SK-N-SH (cell line): ENCODE data around the gene TBC1D19. TPM values are rescaled to one million over a fixed set of nuclear protein-coding genes. Genes with fewer than 3 reads are reported as not detected.

Experiments used
- CTCF ChIA-PET: fragments of 300-600, 350-600 bp; formaldehyde crosslinking; extraction: SDS; loops from one replicate; lab custom pipeline; 2021; lab: Yijun Ruan, JAX
- POLR2A ChIA-PET: fragments of 350-600 bp; sonication (Branson Sonifier 250); formaldehyde crosslinking; extraction: SDS; loops from one replicate; lab custom pipeline; 2020; ENCODE audit warnings: antibody characterized with exemption, inconsistent platforms; lab: Yijun Ruan, JAX
- DNase-seq: peaks from one replicate; pipeline ENCODE4 v3.0.0; 2012
- H2AFZ ChIP-seq: fragments of 200-600 bp; sonication (generic); 2 replicates; pipeline ENCODE4 v1.8.1; 2016; ENCODE audit warnings: antibody characterized with exemption, mild to moderate bottlenecking, low read depth
- H3F3A ChIP-seq: fragments of 200-600 bp; sonication (generic); replicated peaks from 2 replicates; pipeline ENCODE3; 2016; ENCODE audit warnings: antibody characterized with exemption, mild to moderate bottlenecking; ENCODE audit not compliant: insufficient read depth
- H3K27ac ChIP-seq, 2 experiments: fragments of 200-500 bp in 1 of 2; fragments of 200-600 bp in 1 of 2; sonication (Bioruptor generic) in 1 of 2; sonication (generic), shearing (Covaris generic) in 1 of 2; 2 replicates each; pipeline versions ENCODE4 v1.5.1 to v1.6.1; 2014 to 2016; ENCODE audit warnings: low read depth in 2 of 2, inconsistent platforms in 1 of 2, low read length in 1 of 2, mild to moderate bottlenecking in 1 of 2, mixed read lengths in 1 of 2
- H3K27me3 ChIP-seq: fragments of 200-600 bp; sonication (generic), shearing (Covaris generic); 2 replicates; pipeline ENCODE4 v1.6.1; 2016; ENCODE audit warnings: mixed run types; ENCODE audit not compliant: insufficient read depth
- H3K36me3 ChIP-seq, 2 experiments: fragments of 200-500 bp in 1 of 2; fragments of 200-600 bp in 1 of 2; sonication (Bioruptor generic) in 1 of 2; sonication (generic) in 1 of 2; replicated peaks in 1 of 2; 2 replicates each; pipeline versions ENCODE3 to v1.5.1; 2014 to 2016; ENCODE audit warnings: low read length in 1 of 2, mild to moderate bottlenecking in 1 of 2; ENCODE audit not compliant: insufficient read depth in 2 of 2, control insufficient read depth in 1 of 2
- H3K4me1 ChIP-seq, 2 experiments: fragments of 200-500 bp in 1 of 2; fragments of 200-600 bp in 1 of 2; sonication (Bioruptor generic) in 1 of 2; sonication (generic), shearing (Covaris generic) in 1 of 2; 2 replicates each; pipeline versions ENCODE4 v1.5.1 to v1.6.1; 2014 to 2016; ENCODE audit warnings: low read depth in 1 of 2, low read length in 1 of 2, mixed run types in 1 of 2; ENCODE audit not compliant: insufficient read depth in 2 of 2, control insufficient read depth in 1 of 2
- H3K4me2 ChIP-seq: fragments of 200-600 bp; sonication (generic), shearing (Covaris generic); 2 replicates; pipeline ENCODE4 v1.6.1; 2017; ENCODE audit warnings: mixed run types
- H3K4me3 ChIP-seq, 2 experiments: fragments of 200-500 bp in 1 of 2; fragments of 200-600 bp in 1 of 2; sonication (Bioruptor generic) in 1 of 2; sonication (generic), shearing (Covaris generic) in 1 of 2; 2 replicates each; pipeline versions ENCODE4 v1.5.1 to v1.8.1; 2014 to 2016; ENCODE audit warnings: low read depth in 2 of 2, inconsistent platforms in 1 of 2, low read length in 1 of 2, mild to moderate bottlenecking in 1 of 2, mixed read lengths in 1 of 2, moderate library complexity in 1 of 2
- H3K79me2 ChIP-seq: fragments of 200-600 bp; sonication (generic); 2 replicates; pipeline ENCODE4 v1.8.1; 2017; ENCODE audit warnings: mild to moderate bottlenecking; ENCODE audit not compliant: insufficient read depth
- H3K9ac ChIP-seq: fragments of 200-600 bp; sonication (generic); 2 replicates; pipeline ENCODE4 v1.6.1; 2017; ENCODE audit warnings: mixed run types
- H3K9me2 ChIP-seq: fragments of 200-600 bp; sonication (generic); 2 replicates; pipeline ENCODE4 v1.6.1; 2017; ENCODE audit warnings: mixed run types
- H3K9me3 ChIP-seq: fragments of 200-600 bp; sonication (generic); 2 replicates; pipeline ENCODE4 v1.6.1; 2017; ENCODE audit warnings: mixed run types, mild to moderate bottlenecking, moderate library complexity
- H4K20me1 ChIP-seq: fragments of 200-600 bp; sonication (generic); 2 replicates; pipeline ENCODE4 v1.6.1; 2017; ENCODE audit warnings: mild to moderate bottlenecking, mixed run types; ENCODE audit not compliant: insufficient read depth
- CTCF ChIP-seq: fragments of 200-600 bp; sonication (generic); IDR thresholded peaks from 2 replicates; pipeline ENCODE4 v1.6.1; 2017; ENCODE audit warnings: antibody characterized with exemption, mild to moderate bottlenecking, moderate library complexity
- ELF1 ChIP-seq: IDR thresholded peaks from 2 replicates; pipeline ENCODE4 v1.4.0; 2012
- EP300 ChIP-seq, 2 experiments: IDR thresholded peaks; 2 replicates each; pipeline versions ENCODE4 v1.4.0 to v1.6.1; 2012; ENCODE audit warnings: borderline replicate concordance in 1 of 2, low read depth in 1 of 2, low read length in 1 of 2
- FOSL2 ChIP-seq: IDR thresholded peaks from 2 replicates; pipeline ENCODE4 v1.4.0; 2012; ENCODE audit warnings: low read depth, mild to moderate bottlenecking, moderate library complexity, borderline replicate concordance
- JUND ChIP-seq: IDR thresholded peaks from 2 replicates; pipeline ENCODE4 v1.4.0; 2012
- MEF2A ChIP-seq: IDR thresholded peaks from 2 replicates; pipeline ENCODE4 v1.4.0; 2012; ENCODE audit warnings: low read depth, borderline replicate concordance
- MXI1 ChIP-seq: IDR thresholded peaks from 2 replicates; pipeline ENCODE4 v1.6.1; 2012; ENCODE audit warnings: mild to moderate bottlenecking, low read depth, low read length, improper control_type of control experiment
- NRF1 ChIP-seq: IDR thresholded peaks from 2 replicates; pipeline ENCODE4 v1.6.1; 2012; ENCODE audit warnings: low read depth, mild to moderate bottlenecking, low read length
- POLR2AphosphoS5 ChIP-seq: IDR thresholded peaks from 2 replicates; pipeline ENCODE4 v1.6.1; 2012; ENCODE audit warnings: low read depth, low read length
- RAD21 ChIP-seq: IDR thresholded peaks from 2 replicates; pipeline ENCODE4 v1.6.1; 2012; ENCODE audit warnings: mild to moderate bottlenecking, low read length
- RCOR1 ChIP-seq: fragments of 150-350 bp; IDR thresholded peaks from 2 replicates; pipeline ENCODE4 v1.6.1; 2017; ENCODE audit warnings: antibody characterized with exemption, low read length
- RXRA ChIP-seq: IDR thresholded peaks from 2 replicates; pipeline ENCODE4 v1.4.0; 2012; ENCODE audit warnings: low read depth, mild to moderate bottlenecking, borderline replicate concordance
- SIN3A ChIP-seq: IDR thresholded peaks from 2 replicates; pipeline ENCODE4 v1.6.1; 2012; ENCODE audit warnings: low read depth, mild to moderate bottlenecking, low read length, moderate library complexity, borderline replicate concordance
- SMC3 ChIP-seq: IDR thresholded peaks from 2 replicates; pipeline ENCODE4 v1.6.1; 2012; ENCODE audit warnings: low read depth, low read length, improper control_type of control experiment
- TAF1 ChIP-seq: IDR thresholded peaks from 2 replicates; pipeline ENCODE4 v1.6.1; 2012; ENCODE audit warnings: low read depth, mild to moderate bottlenecking, low read length, moderate library complexity, borderline replicate concordance
- TCF12 ChIP-seq: IDR thresholded peaks from 2 replicates; pipeline ENCODE4 v1.4.0; 2012
- TEAD4 ChIP-seq: IDR thresholded peaks from 2 replicates; pipeline ENCODE4 v1.4.0; 2012; ENCODE audit warnings: mild to moderate bottlenecking, borderline replicate concordance; ENCODE audit not compliant: insufficient read depth
- USF1 ChIP-seq: IDR thresholded peaks from 2 replicates; pipeline ENCODE4 v1.4.0; 2012; ENCODE audit warnings: low read depth, borderline replicate concordance
- USF2 ChIP-seq: fragments of 150-350 bp; IDR thresholded peaks from 2 replicates; pipeline ENCODE4 v1.6.1; 2017; ENCODE audit warnings: antibody characterized with exemption, low read length, low read depth, borderline replicate concordance
- YY1 ChIP-seq: IDR thresholded peaks from 2 replicates; pipeline ENCODE4 v1.4.0; 2012; ENCODE audit warnings: low read depth, mild to moderate bottlenecking
- WGBS: methylation state at CpG from one replicate; pipeline ENCODE4 v1.1.6; 2017; ENCODE audit warnings: low lambda C conversion rate; 5-methylcytosine and 5-hydroxymethylcytosine counted together
- polyA plus RNA-seq, 3 experiments: library from polyadenylated mRNA; depleted of rRNA; stranded (reverse); fragments of >200 nt; gene quantifications; 2 replicates each; pipeline ENCODE4 v1.2.3, GENCODE V29; 2012

The TBC1D19 gene
- polyA plus RNA-seq, 1 of the 3 experiments (the other 2 are of a cell fraction), result 4.2 TPM

GRCh38 chr4:26757751-26758150 is 173.9 kb downstream of the TBC1D19 start:
- ChIA-PET POLR2A (no interaction called here), CTCF (no interaction called here)
- Histone ChIP-seq H3K4me1 (no peaks in the 10 kb centered on the region), H3K4me3 (no peak overlapping the region), H3K79me2 (no peaks in the 10 kb centered on the region), H3K4me2 (no peak overlapping the region), H3K36me3 (peaks cover 17 to 20% of the 10 kb centered on the region in 2 experiments), H2AFZ (no peak overlapping the region), H3K27ac (no peak overlapping the region), H3F3A (no peaks in the 10 kb centered on the region), H3K27me3 (no peaks in the 10 kb centered on the region), H3K9me3 (no peaks in the 10 kb centered on the region), H4K20me1 (no peaks in the 10 kb centered on the region), H3K9me2 (no peaks in the 10 kb centered on the region), H3K9ac (no peak overlapping the region)
- TF ChIP-seq MXI1, result no peak
- no peak for TF ChIP-seq MEF2A
- no peak for TF ChIP-seq TEAD4
- TF ChIP-seq FOSL2, result no peak
- no peak for TF ChIP-seq RAD21
- no peak for TF ChIP-seq RXRA
- TF ChIP-seq SMC3, result no peak
- TF ChIP-seq USF2, result no peak
- no peak for TF ChIP-seq SIN3A
- no peak for TF ChIP-seq EP300 (IDR thresholded peaks at IDR 0.05; ENCODE audit: borderline replicate concordance in 1 of 2, low read depth in 1 of 2, low read length in 1 of 2)
- TF ChIP-seq NRF1, result no peak
- no peak for TF ChIP-seq ELF1
- no peak for TF ChIP-seq TCF12
- TF ChIP-seq JUND, result no peak
- no peak for TF ChIP-seq TAF1
- no peak for TF ChIP-seq POLR2AphosphoS5
- no peak for TF ChIP-seq CTCF
- no peak for TF ChIP-seq RCOR1
- TF ChIP-seq YY1, result no peak
- TF ChIP-seq USF1, result no peak
- WGBS, result 100% methylated on average over 1 of the region's 1 CpG
- no peak for DNase-seq
